ELF-1 (cell line): Measurements from ENCODE around the gene THSD4.

Experiments
- DNase-seq: peaks from one replicate; pipeline ENCODE4 v3.0.0-alpha.2; 2016; ENCODE audit warnings: low read depth, low spot score

THSD4 gene

GRCh38 chr15:71223516-71223915 lies 108.2 kb downstream of the THSD4 start:
- DNase-seq = no peak

GRCh38 chr15:71224024-71224423 lies 108.8 kb downstream of the THSD4 start:
- DNase-seq = no peak

GRCh38 chr15:71225851-71226250 lies 110.6 kb downstream of the THSD4 start:
- no peak for DNase-seq

- DNase-seq = no peak
Measured at GRCh38 chr15:71226536-71227455, 111.5 kb downstream of the THSD4 start.

GRCh38 chr15:71228403-71228802 lies 113.1 kb downstream of the THSD4 start:
- no peak for DNase-seq

- no peak for DNase-seq
Measured at GRCh38 chr15:71230303-71230702, 115.0 kb downstream of the THSD4 start.

GRCh38 chr15:71231758-71232157 lies 116.5 kb downstream of the THSD4 start:
- no peak for DNase-seq

GRCh38 chr15:71232411-71232810 lies 117.1 kb downstream of the THSD4 start:
- DNase-seq = no peak

- peak; percentile 40 for DNase-seq
Measured at GRCh38 chr15:71237456-71238188, 122.4 kb downstream of the THSD4 start.

GRCh38 chr15:71238926-71239325 lies 123.7 kb downstream of the THSD4 start:
- no peak for DNase-seq

- DNase-seq = no peak
Measured at GRCh38 chr15:71239592-71240364, 124.5 kb downstream of the THSD4 start.

GRCh38 chr15:71242292-71242691 lies 127.0 kb downstream of the THSD4 start:
- no peak for DNase-seq

GRCh38 chr15:71244250-71244649 lies 129.0 kb downstream of the THSD4 start:
- DNase-seq = no peak

GRCh38 chr15:71245588-71245987 lies 130.3 kb downstream of the THSD4 start:
- DNase-seq = no peak

GRCh38 chr15:71248386-71248785 lies 133.1 kb downstream of the THSD4 start:
- DNase-seq = no peak

GRCh38 chr15:71249986-71250385 lies 134.7 kb downstream of the THSD4 start:
- DNase-seq = no peak

- no peak for DNase-seq
Measured at GRCh38 chr15:71250936-71251583, 135.8 kb downstream of the THSD4 start.

GRCh38 chr15:71251584-71252043 lies 136.3 kb downstream of the THSD4 start:
- DNase-seq = no peak

GRCh38 chr15:71252044-71252739 lies 136.9 kb downstream of the THSD4 start:
- DNase-seq = peak; percentile 75

GRCh38 chr15:71252740-71253047 lies 137.4 kb downstream of the THSD4 start:
- DNase-seq = no peak

- no peak for DNase-seq
Measured at GRCh38 chr15:71254491-71254890, 139.2 kb downstream of the THSD4 start.
